ENCODE results near the gene SLC6A17.

GRCh38 chr1:110136911-110137310 is 13.4 kb upstream of the SLC6A17 start:
- TF ChIP-seq CTCF (IDR thresholded peaks at IDR 0.05) (no peak), POLR2A (IDR thresholded peaks at IDR 0.05) (no peak)

All from right lobe of liver (tissue), 4 donors.